ENCODE measurements around the gene TSPAN7.

TSPAN7 gene

DNA sequence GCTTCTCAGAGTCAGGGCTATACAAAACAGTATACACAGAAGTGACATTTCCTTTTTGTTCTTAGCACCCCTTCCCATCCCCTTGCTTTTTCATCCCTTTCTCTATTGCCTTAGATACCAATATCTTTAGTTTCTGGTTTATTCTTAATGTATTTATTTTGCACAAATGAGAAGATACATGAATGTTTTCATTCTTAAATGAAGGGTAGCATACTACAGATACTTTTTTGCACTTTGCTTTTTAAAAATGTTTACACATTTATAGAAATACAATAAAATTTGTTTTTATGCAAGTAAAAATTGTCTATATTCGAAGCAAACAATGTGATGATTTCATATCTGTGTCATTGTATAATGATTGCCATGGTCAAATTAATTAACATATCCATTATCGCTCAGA is 33.1 kb downstream of the TSPAN7 start:
- DNase-seq (ENCODE audit: low spot score): no peak

DNA sequence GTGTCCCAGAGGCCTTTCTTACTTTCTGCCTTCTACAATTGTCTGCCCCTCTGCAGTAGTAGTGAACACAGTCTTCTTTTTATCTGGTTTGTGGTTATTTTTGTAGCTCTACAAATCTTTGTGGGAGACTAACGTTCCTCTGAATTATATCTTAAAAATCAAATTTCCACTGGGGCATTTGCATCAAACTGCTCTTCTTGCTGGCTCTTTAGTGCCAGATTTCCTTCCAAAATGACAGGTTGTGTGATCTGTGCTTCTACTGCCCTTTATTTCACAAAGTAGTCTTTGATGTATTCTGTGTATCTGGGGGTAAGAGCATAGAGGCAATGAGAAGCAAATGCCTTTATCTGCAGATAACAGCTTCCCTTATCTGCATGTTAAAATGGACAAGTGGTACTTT is 34.5 kb downstream of the TSPAN7 start:
- DNase-seq (ENCODE audit: low spot score): no peak

DNA sequence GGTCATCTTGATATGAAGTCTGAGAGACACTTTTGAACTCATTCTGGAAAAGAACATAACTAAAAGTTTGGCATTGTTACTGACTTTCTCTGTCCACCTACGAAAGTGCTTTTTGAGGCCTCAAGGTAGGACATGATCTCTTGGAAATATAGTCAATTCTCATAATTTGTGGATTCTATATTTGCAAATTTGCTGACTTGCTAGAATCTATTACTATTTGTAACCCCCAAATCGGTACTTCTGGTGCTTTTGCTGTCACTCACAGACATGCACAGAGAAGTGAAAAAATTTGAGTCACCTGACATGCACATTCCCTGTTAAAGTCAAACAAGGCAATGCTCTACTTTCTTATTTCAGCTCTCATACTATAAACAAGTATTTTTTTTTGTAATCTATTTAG is 35.6 kb downstream of the TSPAN7 start:
- DNase-seq (ENCODE audit: low spot score): no peak

DNA sequence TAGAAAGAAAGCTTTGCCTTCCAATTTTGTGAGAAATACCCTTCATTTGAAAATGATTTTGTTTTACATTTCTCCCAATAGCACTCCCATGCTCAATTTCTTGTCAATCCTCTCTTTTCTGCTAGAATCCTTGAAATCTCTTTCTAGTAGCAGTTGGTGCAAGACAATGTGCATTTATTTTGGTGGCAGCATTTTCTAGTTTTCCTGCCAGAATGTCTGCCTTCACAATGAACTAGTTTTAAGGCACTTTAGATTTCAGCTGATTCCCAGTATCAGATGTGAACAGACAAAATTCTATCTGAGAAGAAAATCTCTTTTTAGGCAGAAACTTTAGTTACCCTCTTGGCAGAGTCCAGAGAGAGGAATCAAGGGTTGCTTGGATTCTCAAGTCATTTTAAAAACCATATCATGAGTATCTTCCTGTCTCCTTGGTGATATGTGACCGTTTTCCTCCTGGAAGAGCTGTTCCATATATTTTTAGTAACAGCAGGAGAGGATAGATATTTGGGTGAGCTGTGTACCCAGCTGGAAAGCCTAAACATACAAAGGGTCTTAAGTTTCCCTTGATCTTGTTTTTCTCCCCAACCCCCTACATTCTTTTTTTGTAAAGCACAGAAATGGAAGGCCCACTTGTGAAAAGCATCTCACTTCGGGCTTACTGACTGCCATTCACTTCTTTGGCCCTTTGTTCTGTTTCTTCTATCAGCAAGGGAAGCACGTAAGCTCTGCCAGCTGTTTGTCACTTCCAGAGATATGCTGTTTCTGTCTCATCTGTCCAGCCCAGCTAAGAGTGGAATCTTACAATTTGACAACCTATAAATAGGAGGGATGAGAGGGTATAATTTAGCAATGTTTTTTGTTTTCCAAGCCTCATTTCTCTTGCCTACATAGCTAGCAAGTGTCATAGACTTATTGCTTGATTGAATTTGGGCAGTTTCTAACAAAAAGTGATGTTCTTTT is 38.7 kb downstream of the TSPAN7 start:
- no peak for DNase-seq (ENCODE audit: low spot score)

DNA sequence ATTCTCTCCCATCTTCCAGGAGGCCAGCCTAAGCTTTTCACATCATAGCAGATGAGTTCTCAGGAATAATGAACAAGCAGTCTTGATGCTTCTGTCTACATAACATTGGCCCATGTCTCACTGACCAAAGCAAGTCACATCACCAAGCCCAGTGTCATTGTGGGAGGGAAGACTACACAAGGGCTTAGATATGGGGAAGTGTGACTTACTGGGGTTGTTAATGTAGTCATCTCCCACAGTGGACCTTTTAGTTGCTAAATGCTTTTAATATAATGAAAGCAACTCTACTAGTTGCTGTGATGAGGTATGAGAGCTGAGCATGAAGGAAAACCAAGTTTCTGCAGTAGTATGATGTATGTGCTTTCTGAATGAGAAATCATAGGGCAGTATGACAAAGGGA is 40.5 kb downstream of the TSPAN7 start:
- DNase-seq (ENCODE audit: low spot score): no peak

DNA sequence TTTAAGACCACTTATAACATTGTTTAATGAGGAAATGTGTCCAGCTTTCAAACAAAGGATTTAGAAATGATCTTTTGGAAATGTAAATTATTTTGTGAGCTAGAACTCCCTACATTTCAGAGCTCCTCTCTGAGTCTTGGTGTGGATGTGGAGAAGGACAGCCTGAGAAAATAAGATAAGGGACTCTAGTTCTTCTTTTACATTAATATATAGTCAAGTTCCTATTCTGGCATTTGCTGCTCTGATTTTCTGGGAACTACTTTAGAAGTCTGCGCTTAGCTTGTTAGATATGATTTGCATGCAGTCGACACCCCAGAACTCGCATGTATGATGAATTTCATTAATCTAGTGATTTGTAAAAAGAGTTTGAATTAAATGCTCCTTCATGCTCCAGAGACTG is 45.5 kb downstream of the TSPAN7 start:
- DNase-seq (ENCODE audit: low spot score): no peak

DNA sequence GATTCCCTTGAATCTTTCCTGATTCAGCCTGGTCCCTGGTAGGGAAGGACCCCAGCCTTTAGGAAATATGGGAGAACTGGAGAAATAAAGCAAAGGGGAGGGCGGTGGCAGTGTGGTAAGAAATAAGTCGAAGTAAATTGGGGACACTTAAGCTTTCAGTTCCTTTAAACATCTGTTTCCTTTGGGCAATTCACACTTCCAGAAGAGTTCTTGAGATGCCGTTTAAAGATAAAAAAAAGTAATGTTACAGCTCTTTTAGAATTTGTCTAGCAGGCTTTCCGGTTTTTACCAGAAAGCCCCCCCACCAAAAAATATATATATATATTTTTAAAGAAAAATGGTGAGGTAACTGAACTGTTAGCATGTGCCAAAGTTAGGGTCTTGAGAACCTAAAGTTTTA is 46.6 kb downstream of the TSPAN7 start:
- no peak for DNase-seq (ENCODE audit: low spot score)

DNA sequence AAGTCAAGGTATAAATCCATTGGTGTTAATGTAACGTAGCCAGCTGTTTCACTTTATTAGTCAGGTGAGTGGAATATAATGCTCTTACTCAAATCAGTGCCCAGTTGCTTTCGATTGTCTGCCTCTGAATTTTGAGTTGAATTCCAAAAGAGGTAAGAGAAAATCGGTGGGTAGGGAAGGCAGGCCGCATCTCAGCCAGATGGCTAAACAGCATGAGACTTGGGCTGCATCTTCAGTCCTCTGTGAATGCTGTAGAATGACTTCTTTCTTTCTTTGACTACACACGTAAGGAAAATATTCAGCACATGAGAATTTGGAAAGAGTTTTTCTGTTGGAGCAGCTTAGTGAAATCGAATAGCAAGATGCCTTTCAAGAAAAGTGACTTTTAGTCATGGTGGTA is 49.5 kb downstream of the TSPAN7 start:
- no peak for DNase-seq (ENCODE audit: low spot score)

DNA sequence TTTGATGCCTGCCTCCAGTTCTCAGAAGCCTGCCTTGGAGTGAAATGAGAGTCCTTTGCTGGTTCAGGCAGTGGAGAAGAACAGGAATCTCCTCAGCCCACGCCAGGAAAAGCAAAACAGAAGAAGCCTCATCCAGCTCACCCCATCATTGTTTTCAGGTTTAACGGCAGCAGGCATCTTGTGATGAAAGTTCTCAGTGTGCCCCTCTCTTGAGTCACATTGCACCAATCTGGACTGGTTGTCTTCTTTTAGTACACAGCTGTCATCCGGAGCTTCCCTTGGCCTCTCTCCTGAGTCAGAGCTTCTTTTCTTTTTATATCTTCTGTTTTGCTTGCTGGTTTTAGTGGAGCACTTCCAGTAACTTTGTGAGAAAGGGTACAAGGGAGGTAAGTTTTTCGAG is 50.9 kb downstream of the TSPAN7 start:
- DNase-seq (ENCODE audit: low spot score): no peak

DNA sequence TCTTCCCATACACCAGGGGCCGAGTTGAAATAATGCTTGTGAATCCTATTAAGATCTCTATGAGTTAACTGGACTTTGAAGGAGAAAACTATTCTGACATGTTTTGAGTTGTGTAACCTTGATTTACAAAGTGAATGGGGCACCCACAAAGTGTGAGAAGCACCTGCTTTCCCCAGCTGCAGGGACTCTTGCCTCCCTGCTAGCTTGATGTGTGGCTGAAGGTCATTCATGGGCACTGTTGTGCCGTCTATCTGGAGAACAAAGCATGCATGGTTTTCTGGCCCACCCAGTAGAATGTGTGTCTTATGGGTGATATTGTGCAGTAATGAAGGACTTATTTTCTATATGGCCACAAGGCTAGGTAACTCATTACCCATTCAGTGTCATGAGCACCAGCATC is 53.1 kb downstream of the TSPAN7 start:
- DNase-seq (ENCODE audit: low spot score): no peak

DNA sequence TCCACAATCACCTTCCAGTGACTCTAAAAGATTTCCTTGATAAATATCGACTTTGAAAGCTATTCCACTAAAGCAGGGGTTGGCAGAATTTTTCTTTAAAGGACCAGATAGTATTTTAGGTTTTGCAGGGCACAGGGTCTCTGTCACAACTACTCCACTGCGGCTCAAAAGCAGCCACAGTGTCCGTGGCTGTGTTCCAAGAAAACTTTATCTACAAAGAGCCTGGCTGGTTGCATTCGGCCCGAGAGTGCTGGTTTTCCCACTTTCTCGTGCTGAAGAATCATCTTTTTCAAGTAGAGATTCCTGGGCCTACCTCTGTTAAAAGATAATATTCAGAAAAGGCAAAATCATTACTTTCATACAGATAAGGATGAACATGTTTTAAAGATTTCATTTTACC is 55.6 kb downstream of the TSPAN7 start:
- DNase-seq (ENCODE audit: low spot score): peak; percentile 2

DNA sequence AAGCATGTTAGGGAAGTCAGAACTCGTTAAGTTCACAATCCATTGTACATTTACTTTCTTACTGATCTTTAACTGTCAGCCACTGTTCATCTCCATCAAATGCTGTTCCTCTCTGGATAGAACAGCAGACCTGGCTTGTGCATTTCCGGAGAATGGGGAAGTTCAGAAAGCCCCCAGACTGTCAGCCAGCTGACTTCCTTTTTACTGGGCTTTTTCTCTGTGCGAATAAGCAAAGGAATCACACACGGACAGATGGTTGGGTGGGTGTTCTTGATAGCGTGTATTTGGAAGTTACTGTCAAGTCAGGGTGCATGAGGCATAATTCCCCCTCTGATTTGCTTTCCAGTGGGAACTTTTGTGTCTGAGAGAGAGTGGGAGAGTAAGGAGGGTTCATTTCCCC is 56.8 kb downstream of the TSPAN7 start:
- DNase-seq (ENCODE audit: low spot score): no peak

DNA sequence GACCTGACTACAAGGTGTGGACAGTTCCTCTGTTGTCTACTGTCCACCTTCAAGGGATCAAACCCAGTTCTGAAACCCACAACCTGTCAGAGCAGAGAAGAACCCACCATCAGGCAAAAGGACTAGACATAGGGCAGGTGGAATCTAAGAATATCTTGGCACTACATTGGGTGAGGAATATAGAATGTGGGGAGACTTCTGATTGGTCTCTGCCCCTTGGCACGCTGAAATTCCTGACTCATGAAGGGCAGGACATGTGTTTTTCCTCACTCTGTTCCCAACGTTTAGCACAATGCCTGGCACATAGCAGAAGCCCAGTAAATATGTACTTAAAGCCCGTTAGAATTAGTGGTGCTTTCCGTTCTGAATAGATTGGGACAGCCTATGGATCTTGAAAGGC is 59.3 kb downstream of the TSPAN7 start:
- no peak for DNase-seq (ENCODE audit: low spot score)

DNA sequence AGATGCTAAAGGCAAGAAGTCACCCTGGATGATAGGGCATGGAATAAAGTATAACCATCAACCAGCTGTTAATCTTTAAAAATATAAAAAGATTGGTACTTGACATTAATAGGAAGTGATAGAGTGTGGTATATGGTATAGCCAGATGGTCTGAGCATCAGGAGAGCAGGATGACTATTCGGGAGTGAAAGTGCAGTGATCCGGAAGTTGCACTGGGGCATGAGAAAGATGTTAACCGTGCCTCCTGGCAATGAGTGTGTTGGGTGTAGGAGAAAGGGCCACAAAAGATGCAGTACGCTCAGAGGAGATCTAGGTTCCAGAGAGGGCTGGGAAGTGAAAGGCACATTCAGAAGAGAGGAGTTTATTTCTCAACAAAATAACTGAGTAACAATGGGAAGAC is 65.0 kb downstream of the TSPAN7 start:
- DNase-seq (ENCODE audit: low spot score): no peak

DNA sequence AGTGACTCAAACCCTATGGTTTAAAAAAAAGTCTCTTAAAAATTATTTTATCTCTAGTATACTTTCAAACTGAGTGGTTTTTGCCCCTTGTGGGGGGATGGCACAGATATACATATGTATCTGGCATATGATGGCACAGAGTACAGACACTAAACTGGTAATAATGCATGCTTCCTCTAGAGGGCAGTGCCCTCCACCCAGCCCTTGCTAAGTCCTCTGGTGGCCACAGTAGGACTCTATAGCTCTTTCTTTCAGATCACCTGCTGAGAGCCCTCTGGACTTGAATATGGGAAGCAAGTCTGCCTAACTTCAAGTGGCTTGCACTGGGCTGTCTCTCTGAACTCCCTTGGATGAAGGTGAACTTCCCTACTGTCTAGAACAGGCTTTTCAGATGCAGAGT is 66.3 kb downstream of the TSPAN7 start:
- DNase-seq (ENCODE audit: low spot score): peak; percentile 79

DNA sequence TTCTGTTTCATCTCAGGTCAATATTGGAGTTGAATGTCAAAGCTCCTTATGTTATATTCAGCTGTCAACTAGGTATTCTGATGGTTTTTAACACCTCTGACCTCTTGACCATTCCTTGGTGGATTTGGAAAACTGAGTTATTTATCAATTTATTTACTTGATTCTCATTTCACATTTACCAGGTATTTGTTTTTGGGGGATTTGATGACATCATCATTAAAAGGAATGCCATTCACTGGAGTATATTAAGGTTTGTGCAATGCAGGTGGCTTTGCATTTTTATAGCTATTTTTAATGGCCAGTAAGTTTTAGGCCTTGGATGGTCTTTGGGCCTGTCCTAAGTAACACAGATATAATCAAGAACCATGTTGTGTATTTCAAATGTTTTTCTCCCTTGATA is 67.2 kb downstream of the TSPAN7 start:
- no peak for DNase-seq (ENCODE audit: low spot score)

DNA sequence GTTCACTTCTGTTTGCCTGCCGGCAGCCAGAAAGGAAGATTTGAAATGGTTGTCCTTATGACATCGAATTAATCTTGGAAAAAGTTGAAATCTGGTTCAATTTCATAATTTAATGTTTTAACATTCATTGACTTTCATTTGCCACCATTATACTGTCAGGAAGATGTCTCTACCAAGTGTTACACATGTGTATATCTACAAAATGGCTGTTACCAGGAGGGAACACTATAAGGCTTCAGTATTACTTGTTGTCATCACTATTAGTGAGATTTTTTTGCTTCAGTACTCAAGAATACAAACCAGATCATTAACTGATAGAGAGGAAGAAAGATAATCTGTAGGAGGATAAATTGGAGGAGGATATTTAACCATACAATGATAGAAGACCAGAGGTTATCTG is 71.2 kb downstream of the TSPAN7 start:
- DNase-seq (ENCODE audit: low spot score): no peak

DNA sequence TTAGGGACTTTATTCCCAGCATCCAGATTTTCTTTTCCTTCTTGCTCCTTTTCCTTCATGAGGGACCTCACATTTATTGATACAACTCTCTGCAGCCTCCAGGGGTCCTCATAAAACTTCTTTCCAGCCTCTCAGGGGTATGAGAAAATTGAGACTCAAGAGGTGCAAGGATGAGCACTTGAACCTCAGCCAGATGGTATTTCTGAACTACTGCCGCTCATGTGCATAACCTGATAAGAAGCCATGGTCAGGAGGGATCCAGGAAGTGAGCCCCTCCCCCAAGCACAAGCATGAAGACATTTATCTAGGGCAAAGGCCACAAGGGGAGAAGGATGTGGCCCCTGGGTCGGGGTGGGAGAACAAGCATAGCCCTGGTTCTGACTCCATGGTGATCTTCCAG is 73.3 kb downstream of the TSPAN7 start:
- DNase-seq (ENCODE audit: low spot score): peak; percentile 84

DNA sequence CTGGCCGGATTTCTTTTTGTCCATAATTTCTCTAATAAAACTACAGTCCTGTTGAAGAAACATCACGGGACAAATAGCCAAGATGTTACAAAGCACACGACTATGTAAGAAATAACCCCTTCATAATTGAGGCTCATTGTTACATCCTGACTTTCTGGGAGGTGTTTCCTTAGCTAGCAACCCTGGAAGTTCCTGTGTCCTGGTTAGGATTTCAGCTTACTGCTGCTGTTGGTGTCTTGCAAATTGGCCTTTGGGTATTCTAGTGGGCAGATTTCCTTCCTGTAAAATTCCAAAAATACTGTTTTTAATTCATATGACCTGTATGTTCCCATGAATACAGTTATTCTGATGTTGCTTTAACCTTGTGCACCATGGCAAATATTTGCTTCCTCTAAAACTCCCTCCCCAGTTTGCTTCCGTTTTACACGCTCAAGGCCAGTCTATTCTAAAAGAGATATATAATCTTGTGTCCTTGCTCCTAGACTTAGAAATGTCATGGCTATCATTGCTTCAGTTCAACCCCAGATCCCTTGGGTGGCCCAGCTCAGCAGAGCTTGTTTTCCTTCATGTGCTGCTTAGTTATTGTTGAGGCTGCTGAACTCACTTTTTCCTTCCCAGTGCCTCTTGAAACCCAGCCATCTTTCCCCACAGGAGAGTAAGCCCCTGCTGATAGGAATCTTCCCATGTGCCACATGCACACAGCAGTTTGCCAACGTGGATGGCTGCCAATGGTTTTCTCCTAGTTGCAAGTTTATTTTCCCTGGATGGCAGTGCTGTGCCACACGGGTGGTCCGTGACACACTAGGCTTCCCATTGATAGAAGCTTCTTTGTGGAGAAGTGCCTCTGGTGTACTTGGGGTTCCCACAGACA is 75.8 kb downstream of the TSPAN7 start:
- DNase-seq (ENCODE audit: low spot score): no peak

DNA sequence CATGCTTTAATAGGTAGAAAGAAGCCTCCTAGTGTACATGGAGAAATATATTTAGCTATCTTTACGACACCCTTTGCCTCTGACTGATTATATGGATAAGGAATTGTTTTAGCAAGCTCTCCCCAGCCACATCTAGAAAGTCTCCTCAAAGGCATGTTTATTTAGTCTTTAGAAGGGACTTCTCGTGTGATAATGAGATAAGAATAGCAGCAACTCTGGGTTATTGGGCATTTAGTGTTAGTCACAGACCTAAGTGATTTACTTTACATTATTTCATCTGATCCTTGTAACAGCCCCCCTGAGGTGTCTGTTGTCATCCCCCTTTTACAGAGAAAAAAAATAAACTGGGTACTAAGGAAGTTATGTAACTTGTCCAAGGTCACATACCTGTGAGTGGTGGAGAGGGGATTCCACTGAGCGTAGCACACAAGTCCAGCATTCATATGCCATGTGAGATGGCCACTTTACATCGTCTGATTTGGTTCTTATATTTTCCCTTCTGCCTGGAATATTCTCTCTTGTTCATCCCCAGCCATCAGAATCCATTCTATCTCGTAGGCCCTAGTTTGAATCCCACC is 77.7 kb downstream of the TSPAN7 start:
- DNase-seq (ENCODE audit: low spot score): no peak

DNA sequence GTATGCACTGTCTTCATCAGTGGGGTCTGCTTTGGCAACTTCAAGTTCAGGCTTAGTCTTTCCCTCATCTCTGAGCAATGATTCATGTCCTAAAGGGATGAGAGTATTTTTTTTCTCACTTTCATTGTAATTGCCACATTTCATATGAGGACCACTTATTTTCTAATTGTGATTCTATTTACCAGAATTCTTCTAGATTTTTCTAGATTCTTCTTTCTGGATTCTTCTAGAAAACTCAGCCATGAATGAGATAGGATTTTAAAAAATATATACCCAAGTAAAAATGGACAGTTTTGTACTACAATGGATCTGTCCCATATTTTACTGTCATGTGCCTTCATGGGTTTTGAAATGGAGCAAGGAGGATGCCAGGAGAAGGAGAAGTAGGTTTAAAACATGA is 78.4 kb downstream of the TSPAN7 start:
- DNase-seq (ENCODE audit: low spot score): no peak

DNA sequence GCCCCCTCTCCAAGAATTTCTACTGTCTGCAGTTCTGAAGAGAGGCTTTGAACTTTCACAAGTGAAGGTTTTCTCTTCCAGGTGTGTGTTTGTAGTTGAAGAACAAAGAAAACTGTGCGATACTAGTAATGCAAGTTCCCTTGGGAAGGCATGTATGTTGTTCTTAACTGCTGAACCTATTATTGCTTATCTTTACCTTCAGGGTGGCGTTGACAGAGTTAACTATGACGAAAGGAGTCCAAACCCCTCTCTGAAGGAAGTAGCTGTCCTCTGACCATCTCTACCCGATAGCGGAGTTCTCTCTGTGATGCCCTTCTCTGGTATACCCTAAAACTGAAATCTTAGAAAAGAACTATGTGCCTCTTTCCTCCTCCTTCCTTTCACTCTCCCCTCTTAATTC is 79.9 kb downstream of the TSPAN7 start:
- DNase-seq (ENCODE audit: low spot score): no peak

DNA sequence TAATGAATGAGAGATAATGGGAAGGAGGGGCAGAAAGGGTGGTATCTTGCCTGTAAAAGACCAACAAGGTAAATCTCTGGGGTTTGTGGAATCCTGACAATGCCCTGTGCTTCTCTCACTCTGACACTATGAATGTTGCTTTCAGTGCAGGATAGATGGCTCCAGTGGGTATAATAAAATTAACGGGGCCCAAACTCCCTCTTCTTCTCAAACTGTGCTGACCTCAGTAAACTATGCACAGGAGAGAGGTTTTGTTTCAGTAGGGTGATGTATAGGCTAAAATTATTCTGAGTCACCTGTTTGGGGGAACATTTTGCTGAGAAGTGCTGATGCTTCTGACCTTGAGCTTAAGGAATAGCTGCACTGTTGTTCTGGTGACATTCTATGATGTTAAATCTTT is 82.6 kb downstream of the TSPAN7 start:
- DNase-seq (ENCODE audit: low spot score): no peak

Data from hematopoietic multipotent progenitor cell treated with erythropoietin and hydrocortisone succinate and interleukin-3 and kit ligand, for 15 days (in vitro differentiated cells).